NCI-H1694 treated with DMSO at 0.1 percent for 48 hours (cell line): ENCODE results near the gene UNC93A.
A peak's percentile ranks its signal among the peaks of the same experiment; 100 is the strongest.
"Not testable (repeated sequence)": the region's sequence is repeated elsewhere in the genome, so short reads cannot be mapped to it uniquely, and the experiment has no call there.

ENCODE experiments used
- DNase-seq: peaks from one replicate; lab custom pipeline; 2025; lab: John Stamatoyannopoulos, UW

UNC93A gene

GRCh38 chr6:167270499-167271311, 20.4 kb upstream of the UNC93A start:
- DNase-seq: no peak

DNA sequence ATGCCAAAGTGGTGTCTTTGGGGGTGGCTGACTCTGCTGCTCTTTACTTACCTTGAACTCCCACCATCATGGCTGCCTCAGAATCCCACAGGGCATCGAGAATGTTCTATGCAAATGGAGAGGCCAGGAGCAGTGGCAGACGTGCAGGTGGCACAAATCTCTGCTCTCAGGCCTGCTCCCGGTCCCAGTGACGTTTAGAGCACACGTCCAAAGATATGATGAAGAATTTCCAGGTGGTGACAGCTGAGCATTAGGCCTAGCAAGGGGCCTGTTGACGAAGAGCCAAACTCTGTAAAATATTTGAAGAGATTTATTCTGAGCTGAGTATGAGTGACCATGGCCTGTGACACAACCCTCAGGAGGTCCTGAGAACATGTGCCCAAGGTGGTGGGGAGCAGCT, 19.0 kb upstream of the UNC93A start:
- DNase-seq: no peak

DNA sequence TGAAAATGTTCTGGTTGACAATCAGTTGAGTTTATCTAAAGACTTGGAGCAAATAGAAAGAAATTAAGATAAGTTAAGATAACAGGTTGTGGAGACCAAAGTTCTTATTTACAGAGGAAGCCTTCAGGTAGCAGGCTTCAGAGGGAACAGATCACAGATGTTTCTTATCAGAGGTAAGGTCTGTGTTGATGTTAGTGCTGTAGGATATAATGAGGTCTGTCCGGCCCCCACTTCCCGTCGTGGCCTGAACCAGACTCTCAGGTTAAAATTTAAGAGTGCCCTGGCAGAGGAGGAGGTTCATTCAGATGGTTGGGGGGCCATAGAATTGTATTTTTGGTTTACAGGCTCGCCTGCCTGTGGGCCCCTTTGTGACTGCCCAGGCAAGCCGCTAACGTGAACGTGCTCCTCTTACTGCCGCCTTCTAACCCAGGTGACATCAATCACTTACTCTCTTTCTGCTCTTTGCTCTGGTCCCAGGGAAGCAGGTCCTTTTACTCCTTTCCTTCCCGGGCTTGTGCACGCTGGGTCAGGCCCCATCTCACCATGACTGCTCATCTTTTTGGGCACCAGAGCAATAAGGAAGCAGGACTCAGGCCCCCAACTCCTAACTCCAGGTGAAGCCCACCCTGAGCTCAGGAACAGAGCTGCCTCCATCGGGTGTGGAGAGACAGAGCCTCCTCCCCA, 18.3 kb upstream of the UNC93A start:
- no peak for DNase-seq

DNA sequence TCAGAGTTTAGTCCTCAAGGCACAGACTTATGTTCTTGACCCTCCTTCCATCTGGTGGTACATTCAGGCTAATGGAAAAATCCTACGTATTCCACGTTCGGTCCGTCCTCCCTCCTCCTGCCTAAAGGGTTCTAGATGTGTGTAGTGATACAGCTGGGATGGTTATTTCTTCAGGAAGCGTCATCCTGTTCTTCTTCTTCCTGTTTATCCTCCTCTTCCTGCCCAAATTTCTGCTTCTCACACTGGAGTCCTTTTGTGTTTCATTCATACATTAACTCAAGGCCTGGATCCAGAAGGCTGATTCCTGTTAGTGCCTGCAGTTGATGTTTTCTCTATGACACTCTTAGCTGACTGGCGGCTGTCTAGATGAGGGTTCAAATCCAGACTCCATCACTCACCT, 16.8 kb upstream of the UNC93A start:
- no peak for DNase-seq

GRCh38 chr6:167275001-167275400, 16.1 kb upstream of the UNC93A start:
- DNase-seq: no peak

- DNase-seq: no peak
These were observed 15.7 kb upstream of the UNC93A start for GRCh38 chr6:167275436-167275835.

DNA sequence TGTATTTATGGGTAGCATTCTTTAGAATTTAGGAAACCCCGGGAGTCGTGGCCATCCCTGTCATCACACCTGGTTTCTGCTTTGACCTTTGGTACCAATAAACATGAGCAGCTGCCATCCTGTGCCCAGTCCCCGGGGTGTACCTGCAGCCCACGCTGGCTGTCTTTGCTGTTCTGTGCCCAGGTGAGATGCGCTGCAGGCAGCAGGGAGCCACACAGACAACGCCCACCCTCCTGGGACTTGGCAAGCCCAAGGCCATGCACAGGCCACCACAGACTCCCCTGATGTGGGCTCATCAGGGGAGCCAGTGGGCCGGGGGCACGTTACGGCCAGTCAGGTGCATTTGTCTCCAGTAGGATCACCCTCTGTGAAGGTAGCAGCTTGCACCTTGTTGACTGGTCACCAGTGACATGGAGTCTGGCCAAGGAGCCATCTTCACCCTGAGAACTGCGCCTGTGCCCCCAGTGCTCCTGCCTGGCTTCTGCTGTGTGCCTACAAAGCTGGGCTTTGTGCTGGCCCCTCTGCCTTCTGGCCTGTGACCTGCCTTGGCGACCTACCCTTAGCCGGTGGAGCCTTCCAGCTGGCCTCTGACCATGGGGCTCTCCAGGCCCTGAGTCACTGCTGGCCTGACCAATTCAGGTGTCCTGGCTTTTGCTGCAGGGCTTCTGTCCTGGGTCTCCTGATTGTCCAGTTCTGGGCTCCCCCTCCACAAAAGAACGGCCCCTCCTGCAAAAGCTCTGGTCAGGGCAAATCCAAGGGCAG, 14.2 kb upstream of the UNC93A start:
- no peak for DNase-seq

GRCh38 chr6:167278173-167278940, 12.8 kb upstream of the UNC93A start:
- DNase-seq: not testable (repeated sequence)

DNA sequence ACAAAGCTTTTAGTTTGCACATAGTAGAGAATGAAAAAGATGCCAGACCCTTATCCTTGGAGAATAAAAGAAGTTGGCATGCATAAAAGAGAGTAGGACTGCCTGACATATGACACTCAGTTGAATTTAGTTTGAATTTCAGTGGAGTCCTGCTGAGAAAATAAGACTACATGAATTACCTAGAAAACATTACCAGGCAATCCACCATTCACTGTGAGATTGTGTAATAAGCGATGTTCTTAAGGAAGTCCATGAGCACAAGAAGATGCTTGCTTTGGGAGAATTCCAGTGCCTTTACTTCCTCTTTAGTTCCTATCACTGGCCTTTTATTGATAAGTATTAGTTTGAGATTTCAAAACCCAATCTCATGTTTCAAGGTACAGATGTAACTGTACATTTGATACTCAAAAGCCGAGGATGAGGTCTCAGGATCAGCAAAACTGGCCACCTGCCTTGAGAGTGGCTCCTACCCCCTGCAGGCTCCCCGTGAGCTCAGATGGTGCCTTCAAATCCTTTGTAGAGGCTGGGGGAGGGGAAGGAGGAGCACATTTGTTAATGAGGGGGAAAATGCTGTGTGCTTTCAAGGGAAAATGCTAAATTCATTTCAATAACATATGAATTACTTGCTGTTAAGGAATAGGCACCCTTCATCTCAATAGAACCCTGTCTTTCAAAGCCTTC, 11.2 kb upstream of the UNC93A start:
- DNase-seq: no peak

- not testable (repeated sequence) for DNase-seq
These were observed 10.6 kb upstream of the UNC93A start for GRCh38 chr6:167280466-167280865.

GRCh38 chr6:167282165-167282564, 8.9 kb upstream of the UNC93A start:
- DNase-seq: no peak

DNA sequence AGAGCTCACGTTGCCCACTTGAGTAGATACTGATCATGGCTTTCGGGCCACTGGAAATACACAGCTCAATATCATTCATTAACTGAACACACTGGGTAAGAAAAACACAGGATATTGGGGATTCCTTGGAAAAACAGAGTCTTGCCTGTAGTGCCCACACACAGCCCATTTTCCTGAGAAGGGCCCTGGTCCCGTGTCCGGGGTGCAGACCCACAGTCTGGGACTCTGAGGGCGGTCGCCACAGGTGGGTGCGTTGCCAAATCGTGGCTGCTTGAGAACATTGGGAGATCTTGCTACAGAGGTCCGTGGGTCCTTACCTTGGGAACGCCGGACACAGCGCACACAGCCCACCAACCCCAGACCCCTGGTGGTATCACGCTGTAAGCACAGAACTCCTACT, 6.5 kb upstream of the UNC93A start:
- not testable (repeated sequence) for DNase-seq

GRCh38 chr6:167285077-167285770, 5.9 kb upstream of the UNC93A start:
- no peak for DNase-seq

DNA sequence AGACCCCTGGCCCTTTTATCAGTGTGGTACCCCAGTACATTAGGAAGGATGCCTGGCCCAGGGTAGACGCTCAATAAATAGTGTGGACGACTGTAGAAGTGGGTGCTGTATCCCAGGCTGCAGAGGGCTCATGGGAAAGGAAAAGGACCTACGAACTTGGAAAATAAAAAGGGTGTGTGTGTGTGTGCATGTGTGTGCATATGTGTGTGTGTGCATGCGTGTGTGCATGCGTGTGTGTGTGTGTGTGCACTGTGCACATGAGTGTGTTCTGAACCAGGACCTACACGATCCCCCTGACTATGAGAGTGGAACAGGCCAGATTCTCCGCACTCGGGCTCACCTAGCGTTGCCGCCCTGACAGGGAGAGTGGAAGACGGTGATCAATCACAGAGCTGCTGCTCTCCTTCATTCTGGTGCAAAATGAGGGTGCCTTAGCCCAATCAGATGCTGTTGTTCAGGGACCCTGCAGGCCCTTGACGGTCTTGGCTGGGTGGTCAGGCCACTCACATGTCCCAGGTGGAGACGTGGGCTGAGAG, 3.5 kb upstream of the UNC93A start:
- DNase-seq: no peak

DNA sequence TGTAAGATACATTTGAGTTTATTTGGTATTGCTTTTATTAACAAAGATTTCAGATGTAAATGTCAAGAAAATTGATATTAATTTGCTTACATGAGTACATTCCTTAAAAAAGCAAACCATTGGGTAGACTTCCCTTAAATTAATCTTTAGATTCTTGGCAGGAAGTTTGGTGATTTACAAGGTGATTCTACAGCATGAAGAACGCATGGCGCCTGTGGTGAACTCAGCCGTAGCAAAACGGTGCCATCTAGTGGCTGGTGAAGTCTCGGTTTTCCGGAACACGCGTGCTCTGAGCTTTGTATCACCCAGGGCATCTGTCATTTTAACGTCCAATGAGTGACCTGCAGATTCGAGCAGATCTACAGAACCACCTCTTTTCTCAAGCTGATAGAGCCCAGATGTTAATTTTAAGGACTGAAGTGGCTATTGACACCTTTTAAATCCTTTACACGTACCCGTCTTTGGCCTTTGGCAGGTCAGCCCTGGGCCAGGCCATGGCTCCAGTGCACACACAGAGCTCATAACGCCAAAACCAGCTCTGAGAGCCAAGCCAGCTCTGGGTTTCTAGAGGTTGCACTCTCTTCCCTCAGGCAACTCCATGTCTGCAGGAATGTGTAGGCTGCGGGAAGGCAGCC, 2.4 kb upstream of the UNC93A start:
- peak; percentile 24 for DNase-seq

DNA sequence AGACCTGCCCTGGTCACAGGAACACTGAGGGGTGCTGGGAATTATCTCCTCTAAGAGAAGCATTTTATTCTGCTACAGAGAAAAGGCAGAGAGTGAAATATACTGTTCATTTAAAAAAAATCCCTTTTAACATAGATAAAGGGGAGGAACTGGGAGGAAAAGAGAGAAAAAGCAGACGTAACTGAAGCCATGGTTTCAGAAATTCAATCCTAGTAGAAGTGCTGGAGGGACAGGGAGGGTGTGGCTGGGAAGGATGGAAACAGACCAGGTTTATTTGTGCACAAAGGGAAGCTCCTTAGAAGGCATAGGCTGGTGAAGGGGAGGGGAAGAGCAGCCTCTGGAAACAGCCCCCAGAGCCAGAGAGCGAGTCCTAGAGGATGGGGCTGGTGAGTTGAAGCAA, 1.8 kb upstream of the UNC93A start:
- DNase-seq: not testable (repeated sequence)

- DNase-seq: no peak
These were observed 647 bp downstream of the UNC93A start for GRCh38 chr6:167291623-167292300.

DNA sequence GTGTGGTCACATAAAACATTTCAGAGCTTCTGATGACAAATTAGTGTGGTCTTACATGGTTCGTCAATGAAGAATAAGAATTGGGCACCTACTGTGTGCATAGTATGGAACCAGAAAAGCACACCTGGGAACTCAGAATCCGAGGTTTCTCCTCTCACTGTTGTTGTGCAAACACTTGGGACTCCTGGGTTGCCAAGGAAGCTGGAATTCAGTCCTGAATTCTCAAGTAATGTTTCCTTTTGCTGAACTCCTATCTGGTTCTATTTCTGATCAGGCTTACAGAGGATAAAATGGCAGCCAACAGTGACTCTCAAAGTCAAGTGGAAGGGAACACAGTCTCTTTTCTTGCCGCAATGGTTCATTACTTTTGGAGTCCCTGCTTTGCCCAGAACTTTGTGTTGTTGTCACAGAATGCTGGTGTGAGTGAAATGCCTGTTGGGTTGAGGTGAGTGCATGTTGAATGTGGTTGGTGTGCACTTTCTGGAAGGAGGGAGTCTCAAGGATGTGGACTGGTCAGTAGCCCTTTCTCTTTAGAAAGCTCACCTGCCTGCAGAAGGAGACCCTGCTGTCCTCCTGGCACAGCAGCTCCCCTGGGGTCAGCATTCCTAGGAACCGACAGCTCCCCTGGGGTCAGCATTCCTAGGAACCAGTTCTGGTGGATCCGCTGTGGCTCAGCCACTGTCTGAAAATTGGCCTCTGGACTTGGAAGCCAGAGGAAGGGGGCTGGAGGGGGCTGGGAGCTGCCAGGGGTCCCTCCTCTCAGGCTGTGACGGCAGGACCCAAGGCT, 1.4 kb downstream of the UNC93A start:
- no peak for DNase-seq
